NCI-H345 treated with DMSO at 0.1 percent for 48 hours (cell line): Measurements from ENCODE around the gene STMN3.
"Not testable (repeated sequence)": the region's sequence is repeated elsewhere in the genome, so short reads cannot be mapped to it uniquely, and the experiment has no call there.

ENCODE experiments used
- DNase-seq: peaks from one replicate; lab custom pipeline; 2025; ENCODE audit not compliant: unreplicated experiment; lab: John Stamatoyannopoulos, UW

The STMN3 gene

DNA sequence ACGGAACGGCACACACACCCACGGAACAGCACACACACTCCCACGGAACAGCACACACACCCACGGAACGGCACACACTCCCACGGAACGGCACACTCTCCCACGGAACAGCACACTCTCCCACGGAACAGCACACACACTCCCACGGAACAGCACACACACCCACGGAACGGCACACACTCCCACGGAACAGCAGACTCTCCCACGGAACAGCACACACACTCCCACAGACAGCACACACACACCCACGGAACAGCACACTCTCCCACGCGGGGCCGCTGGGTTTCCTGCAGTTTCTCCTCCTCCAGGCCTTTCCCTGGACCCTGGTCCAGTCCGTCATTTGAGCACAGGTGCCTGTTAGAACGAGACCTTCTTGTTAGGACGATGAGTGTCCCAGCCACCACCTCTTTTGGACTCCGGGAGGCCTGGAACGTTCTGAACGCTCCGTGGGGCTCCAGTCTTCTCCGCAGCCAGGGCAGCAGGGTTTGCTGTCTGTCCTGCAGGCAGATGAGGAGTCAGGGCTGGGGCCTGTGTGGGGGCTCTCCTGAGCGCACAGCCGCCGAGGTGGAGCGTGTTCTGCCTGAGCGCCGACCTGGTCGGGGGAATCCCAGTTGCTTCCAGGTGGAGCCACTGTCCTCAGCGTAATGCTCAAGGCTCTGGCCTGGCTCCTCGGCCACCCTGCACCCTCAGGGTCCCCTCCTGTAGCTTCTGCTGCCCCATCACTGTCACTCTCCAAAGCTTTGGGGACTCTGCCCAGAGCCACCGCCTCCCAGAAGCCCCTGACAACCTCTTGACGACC, 25.6 kb upstream of the STMN3 start:
- no peak for DNase-seq

- DNase-seq, result no peak
Measured at GRCh38 chr20:63678071-63678470, 24.8 kb upstream of the STMN3 start.

DNA sequence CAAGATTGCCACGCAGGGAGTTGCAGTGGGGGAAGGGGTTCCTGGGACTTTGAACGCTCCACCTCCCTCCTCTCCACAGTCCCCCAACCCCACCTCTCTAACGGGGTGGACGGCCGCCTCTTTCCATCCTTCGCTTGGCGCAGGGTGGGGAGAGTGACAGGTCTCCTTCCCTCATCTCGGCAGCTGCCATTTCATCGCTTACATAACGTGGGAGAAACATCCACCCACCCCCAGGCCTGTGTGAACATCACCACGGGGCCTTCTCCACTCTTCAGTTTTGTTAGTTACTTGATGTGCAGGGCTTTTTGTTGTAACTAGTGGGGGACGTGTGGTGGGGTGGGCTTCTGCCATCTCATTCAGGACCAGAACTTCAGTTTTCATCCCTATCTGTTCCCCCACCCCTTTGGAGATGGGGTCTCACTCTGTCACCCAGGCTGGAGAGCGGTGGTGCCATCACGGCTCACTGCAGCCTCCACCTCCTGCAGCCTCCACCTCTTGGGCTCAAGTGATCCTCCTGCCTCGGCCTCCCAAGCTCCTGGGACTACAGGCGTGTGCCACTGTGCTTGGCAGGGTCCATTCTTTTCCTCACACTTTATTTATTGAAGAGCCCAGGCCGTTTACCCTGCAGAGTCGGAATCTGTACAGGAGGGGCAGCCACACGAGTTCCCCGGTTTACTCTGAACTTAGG, 22.6 kb upstream of the STMN3 start:
- no peak for DNase-seq

DNA sequence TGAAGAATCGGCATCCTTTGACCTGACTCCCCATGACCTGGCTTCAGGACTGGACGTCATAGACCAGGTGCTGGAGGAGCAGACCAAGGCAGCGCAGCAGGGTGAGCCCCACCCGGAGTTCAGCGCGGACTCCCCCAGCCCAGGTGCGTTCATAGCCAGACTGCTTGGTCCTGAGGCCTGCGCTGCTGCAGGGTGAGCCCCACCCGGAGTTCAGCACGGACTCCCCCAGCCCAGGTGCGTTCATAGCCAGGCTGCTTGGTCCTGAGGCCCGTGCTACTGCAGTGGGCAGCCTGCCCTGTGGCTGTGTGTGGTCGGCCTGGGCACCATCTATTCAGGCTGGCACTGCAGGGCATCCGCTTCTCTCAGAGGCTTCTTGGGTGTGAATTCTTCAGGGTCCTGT, 20.7 kb upstream of the STMN3 start:
- DNase-seq, result no peak

DNA sequence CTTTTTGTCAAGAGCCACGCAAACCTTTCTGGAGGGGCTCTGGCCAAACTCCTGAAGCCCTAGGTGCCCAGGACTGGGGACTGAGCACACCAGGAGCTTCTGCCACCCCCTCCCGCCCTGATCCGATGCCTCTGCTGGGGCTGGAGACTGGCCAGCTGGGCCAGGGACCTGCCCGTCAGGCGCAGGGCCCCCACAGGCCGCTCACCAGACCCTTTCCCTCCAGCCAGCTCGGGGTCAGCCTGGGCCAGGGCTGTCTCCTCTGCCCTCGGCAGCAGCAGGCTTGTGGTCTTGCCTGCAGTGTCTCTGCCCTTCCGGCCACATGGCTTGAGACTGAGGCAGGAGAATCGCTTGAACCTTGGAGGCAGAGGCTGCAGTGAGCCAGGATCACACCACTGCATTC, 19.4 kb upstream of the STMN3 start:
- no peak for DNase-seq

- not testable (repeated sequence) for DNase-seq
Measured at GRCh38 chr20:63671695-63672094, 18.5 kb upstream of the STMN3 start.

DNA sequence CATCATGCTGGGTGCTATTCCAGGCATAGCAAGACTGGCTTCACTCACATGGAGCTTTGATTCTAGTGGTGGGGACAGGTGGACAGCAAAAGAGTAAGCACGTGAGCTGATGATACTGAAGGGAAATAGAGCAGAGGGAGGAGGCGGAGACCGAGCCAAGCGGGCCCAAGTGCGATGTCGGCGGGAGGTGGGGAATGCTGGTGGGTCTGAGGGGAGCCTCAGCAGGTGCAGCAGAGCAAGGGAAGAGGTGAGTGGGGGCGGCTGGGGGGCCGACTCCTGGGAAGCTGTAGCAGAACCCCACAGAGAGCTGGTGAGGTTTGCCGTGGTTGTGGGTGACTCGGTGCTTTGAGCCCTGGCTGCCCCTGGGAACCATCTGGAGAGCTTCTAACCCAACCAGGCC, 15.1 kb upstream of the STMN3 start:
- DNase-seq, result no peak

- no peak for DNase-seq
Measured at GRCh38 chr20:63667858-63668257, 14.6 kb upstream of the STMN3 start.

- no peak for DNase-seq
Measured at GRCh38 chr20:63665708-63666107, 12.5 kb upstream of the STMN3 start.

- no peak for DNase-seq
Measured at GRCh38 chr20:63664861-63665594, 11.8 kb upstream of the STMN3 start.

GRCh38 chr20:63664143-63664851, 11.1 kb upstream of the STMN3 start:
- no peak for DNase-seq

GRCh38 chr20:63663332-63664066, 10.3 kb upstream of the STMN3 start:
- DNase-seq, result no peak

DNA sequence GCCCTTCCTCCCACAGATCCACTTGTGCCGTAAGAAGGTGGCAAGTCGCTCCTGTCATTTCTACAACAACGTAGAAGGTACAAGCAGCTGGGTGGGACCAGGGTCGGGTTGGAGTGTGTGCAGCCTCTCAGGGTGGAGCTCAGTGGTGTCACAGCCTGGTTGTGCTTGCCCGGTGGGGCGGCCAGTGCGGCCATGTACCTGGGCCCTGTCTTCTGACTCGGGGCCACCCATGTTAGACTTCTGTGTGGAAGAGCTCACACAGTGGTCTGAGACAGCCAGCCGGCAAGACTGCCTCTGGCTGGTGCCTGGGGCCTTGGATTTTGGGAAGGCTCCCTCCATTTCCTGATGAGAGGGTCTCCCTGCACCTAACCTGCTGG, 9.6 kb upstream of the STMN3 start:
- no peak for DNase-seq

DNA sequence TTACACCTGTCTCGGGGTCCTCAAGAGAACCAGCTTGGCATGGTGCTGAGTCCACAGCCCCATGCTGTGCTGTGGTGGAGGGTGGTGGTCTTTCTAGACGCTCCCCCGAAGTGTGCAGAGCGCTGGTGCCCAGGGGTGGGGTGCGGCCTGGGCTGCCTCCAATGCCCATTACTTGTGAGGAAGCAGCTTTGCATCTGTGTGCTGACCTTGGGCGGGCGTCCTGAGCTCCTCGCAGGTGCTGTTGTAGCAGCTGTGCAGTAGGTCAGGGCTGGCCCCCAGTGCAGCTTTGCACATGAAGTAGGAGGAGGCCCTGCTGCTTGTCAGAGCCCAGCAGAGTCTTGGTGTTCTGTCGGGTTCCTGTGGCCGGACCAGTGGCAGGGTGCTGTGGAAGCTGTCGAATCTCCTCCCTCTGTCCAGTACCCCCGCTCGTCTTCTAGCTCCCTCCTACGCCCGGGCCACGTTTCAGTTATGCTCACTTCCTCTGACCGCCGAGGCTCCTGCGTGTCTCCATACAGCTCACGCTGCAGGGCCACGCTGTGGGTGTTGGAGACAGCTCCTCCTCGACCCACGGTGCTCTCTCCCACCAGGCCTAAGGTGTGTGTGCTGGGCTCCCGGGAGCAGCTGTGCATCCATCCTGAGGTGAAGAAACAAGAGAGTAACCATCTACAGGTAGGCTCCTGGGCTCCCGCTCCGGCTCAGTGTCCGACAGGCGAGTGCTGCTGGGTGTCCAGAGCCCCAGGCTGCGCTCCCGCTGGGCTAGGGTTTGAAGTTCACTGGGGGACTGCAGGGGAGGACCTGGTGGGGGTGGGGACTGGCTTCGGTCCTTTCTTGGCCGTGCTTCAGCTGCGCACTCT, 9.0 kb upstream of the STMN3 start:
- DNase-seq, result no peak

GRCh38 chr20:63661108-63661507, 7.9 kb upstream of the STMN3 start:
- DNase-seq, result no peak

DNA sequence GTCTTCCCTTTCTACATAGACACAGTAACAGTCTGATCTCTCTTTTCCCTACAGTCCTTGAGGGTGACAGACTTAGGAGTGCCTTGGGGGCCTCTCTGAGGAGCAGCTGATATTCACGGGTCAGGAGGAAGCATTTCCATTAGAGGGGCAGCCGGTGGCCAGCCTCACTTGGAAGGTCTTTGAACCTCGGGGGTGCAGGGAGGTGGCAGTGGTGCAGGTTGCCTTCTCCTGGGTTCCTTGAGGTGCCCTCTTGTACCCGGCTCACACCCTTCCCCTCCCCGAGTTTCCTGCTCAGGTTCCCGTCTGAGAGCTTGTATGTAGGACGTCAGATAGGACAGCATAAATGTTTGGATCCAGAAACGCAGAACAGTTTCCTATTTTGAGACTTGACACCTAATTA, 7.4 kb upstream of the STMN3 start:
- DNase-seq, result no peak

DNA sequence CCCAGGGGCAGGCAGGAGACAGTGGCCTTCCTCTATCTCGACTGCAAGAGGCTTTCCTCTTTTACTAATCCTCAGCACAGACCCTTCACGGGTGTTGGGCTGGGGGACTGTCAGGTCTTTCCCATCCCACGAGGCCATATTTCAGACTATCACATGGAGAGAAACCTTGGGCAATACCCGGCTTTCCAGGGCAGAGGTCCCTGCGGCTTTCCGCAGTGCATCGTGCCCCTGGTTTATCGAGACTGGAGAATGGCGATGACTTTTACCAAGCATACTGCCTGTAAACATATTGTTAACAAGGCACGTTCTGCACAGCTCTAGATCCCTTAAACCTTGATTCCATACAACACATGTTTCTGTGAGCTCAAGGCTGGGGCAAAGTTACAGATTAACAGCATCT, 7.0 kb upstream of the STMN3 start:
- DNase-seq, result not testable (repeated sequence)

GRCh38 chr20:63659370-63659769, 6.1 kb upstream of the STMN3 start:
- DNase-seq, result no peak

DNA sequence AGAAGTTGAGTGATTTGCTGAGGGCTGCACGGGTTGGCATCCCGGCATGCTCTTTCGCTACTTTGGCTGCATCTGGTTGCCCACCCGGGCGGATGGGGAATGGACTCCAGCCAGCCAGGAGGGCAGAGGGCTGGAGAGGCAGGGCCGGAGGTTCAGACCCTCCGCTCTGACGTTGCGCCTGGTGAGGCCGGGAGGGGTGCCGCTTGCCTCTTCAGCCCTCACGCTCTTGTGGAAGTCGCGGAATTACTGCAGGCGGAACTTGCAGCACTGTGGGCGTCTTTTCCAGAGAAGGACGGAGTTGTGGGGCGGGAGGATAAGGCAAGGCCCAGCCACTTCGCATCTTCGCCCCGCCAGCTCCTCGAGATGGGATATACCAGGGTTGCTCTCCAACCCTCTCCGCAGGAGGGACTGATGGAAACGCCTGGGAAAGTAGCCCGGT, 5.5 kb upstream of the STMN3 start:
- DNase-seq, result no peak
